ENCODE measurements around the gene TOGARAM2.

Gene TOGARAM2

DNA sequence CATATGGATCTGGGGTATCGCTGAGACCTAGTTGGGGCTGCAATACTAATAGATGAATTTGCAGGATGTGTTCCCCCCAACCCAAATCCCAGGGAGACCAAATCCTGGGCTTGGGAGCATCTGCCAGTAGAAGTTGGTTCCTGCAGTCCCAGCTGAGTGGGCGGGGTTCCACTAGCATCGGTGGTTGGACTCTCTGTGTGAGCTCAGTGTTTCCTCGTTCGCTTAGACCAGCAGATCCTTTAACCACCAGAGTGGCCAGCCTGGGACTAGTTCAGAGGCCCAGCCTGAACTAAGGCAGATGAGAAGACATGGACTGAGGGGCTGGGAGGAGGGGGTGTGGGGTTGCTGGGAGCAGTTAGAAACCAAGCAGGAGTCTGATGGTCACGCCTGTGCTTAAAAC, 52.6 kb downstream of the TOGARAM2 start:
- DNase-seq (ENCODE audit: extremely low spot score) = no peak
- no peak for TF ChIP-seq NFRKB (IDR thresholded peaks at IDR 0.05)
- TF ChIP-seq CTBP1 (IDR thresholded peaks at IDR 0.05; ENCODE audit: borderline replicate concordance) = no peak
- no peak for TF ChIP-seq SP1 (IDR thresholded peaks at IDR 0.05)
- TF ChIP-seq HDGF (IDR thresholded peaks at IDR 0.05; ENCODE audit: borderline replicate concordance) = no peak
- TF ChIP-seq ARNT (IDR thresholded peaks at IDR 0.05) = no peak
- no peak for TF ChIP-seq TARDBP (IDR thresholded peaks at IDR 0.05)
- TF ChIP-seq LEF1 (IDR thresholded peaks at IDR 0.05; ENCODE audit: borderline replicate concordance) = no peak
- ChIA-PET CTCF (no interaction called here), POLR2A (no interaction called here)

DNA sequence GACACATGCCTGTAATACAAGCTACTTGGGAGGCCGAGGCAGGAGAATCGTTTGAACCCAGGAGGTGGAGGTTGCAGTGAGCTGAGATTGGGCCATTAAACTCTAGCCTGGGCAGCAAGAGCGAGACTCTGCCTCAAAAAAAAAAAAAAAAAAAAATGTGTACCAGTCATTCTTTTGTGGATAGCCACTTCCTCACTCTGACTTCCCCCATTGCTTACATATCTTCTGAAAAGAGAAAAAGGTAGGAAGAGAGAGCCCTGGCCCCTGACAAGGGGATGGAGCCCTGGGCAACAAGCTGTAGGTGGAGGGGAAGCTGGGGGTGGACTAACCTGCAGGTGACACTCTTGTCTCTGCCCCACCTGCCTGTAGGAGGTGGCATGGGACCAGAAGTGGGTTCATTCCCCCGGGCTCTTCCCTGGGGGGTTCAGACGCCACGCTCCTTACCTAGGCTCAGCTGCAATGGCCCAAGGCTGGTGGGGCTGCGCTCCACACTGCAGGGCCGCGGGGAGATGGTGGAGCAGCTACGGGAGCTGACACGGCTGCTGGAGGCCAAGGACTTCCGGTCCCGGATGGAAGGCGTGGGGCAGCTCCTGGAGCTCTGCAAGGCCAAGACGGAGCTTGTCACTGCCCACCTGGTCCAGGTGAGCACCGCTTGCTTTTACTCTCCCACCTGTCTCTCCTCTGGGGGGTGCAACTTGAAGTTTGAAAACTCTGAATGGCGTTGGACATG, 54.1 kb downstream of the TOGARAM2 start:
- POLR2A ChIA-PET = no interaction called here
- TF ChIP-seq, protein P1, sequence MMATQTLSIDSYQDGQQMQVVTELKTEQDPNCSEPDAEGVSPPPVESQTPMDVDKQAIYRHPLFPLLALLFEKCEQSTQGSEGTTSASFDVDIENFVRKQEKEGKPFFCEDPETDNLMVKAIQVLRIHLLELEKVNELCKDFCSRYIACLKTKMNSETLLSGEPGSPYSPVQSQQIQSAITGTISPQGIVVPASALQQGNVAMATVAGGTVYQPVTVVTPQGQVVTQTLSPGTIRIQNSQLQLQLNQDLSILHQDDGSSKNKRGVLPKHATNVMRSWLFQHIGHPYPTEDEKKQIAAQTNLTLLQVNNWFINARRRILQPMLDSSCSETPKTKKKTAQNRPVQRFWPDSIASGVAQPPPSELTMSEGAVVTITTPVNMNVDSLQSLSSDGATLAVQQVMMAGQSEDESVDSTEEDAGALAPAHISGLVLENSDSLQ (IDR thresholded peaks at IDR 0.05) = no peak
- no peak for TF ChIP-seq ARNT (IDR thresholded peaks at IDR 0.05)
- TF ChIP-seq ZNF384 (IDR thresholded peaks at IDR 0.05) = no peak
- no peak for TF ChIP-seq ELF4 (IDR thresholded peaks at IDR 0.05)
- no peak for TF ChIP-seq FOXA1 (IDR thresholded peaks at IDR 0.05)
- no peak for TF ChIP-seq FOXK2 (IDR thresholded peaks at IDR 0.05)
- TF ChIP-seq HDGF (IDR thresholded peaks at IDR 0.05; ENCODE audit: borderline replicate concordance) = no peak
- no peak for TF ChIP-seq SP1 (IDR thresholded peaks at IDR 0.05)
- TF ChIP-seq L3MBTL2 (conservative IDR thresholded peaks at IDR 0.05) = no peak
- TF ChIP-seq SUZ12 (IDR thresholded peaks at IDR 0.05) = no peak
- no peak for TF ChIP-seq FOXM1 (IDR thresholded peaks at IDR 0.05; ENCODE audit: borderline replicate concordance)
- no peak for TF ChIP-seq CTBP1 (IDR thresholded peaks at IDR 0.05; ENCODE audit: borderline replicate concordance)
- TF ChIP-seq TARDBP (IDR thresholded peaks at IDR 0.05) = no peak
- TF ChIP-seq LEF1 (IDR thresholded peaks at IDR 0.05; ENCODE audit: borderline replicate concordance) = no peak
- TF ChIP-seq BHLHE40 (IDR thresholded peaks at IDR 0.05; ENCODE audit: borderline replicate concordance) = no peak
- TF ChIP-seq NFRKB (IDR thresholded peaks at IDR 0.05) = no peak
- CTCF ChIA-PET = interaction anchor here (0.6 kb wide), 1 partner anchor 17 kb away, joined by 3 read pairs; no protein-coding TSS in a partner anchor
- DNase-seq (ENCODE audit: extremely low spot score) = no peak

DNA sequence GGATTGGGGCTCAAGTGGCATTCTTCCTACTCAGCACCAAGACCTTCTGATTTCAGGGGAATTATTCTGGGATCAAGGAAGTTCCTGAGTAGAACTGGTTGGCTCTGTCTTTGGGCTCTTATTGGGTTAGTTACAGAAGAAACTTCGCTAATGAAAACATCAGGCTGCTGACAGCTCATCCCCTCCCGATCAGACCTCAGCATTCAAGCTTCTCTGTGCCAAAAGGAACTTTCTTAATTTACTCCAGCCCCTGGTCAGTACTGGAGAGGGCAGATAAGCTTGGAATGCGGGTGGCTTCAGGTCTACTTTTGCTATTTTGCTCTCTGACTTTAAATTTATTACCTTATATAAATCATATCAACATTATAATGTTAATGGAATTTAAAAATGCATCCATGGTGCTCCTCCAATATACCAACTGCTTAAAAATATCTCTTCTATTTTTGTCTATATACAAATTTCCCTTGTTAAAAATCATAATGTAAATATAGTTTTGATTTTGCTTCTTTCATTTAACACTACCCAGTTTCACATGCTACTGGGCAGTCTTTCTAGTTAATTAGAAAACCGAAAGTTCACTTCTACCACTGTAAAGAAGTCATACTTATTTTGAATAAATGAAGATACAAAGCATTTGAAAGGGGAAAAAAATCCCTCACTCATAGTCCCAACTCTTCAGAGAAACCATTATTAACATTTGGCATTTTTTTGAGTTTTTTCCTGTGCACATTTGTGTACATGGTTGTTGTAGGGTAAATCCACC, 58.8 kb downstream of the TOGARAM2 start:
- CTCF ChIA-PET = no interaction called here
- DNase-seq (ENCODE audit: extremely low spot score) = no peak
- POLR2A ChIA-PET = no interaction called here
- TF ChIP-seq LEF1 (IDR thresholded peaks at IDR 0.05; ENCODE audit: borderline replicate concordance) (no peak), NFRKB (IDR thresholded peaks at IDR 0.05) (no peak), HDGF (IDR thresholded peaks at IDR 0.05; ENCODE audit: borderline replicate concordance) (no peak), FOXA1 (IDR thresholded peaks at IDR 0.05) (no peak), SUZ12 (IDR thresholded peaks at IDR 0.05) (no peak), ARNT (IDR thresholded peaks at IDR 0.05) (no peak), FOXM1 (IDR thresholded peaks at IDR 0.05; ENCODE audit: borderline replicate concordance) (no peak), ZNF384 (IDR thresholded peaks at IDR 0.05) (no peak), ELF4 (IDR thresholded peaks at IDR 0.05) (no peak)

DNA sequence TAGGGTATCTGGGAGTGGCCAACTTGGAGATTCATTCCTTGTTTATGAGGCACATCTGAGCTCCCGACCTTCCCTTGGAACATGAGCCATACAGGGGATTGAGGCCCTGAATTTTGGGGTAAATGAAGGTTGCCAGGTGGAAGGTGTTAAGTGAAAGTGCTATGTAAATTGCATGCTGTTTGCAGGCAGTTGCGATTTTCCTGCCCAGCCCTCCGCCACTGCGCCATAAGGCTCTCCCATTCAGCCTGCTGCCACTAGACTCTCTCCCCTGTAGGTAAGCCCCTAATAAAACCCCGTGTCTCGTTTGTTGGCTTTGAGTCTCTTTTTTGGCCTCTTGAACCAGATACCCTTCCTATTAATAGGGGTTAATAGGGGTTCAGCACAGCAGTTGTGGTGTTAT, 59.5 kb downstream of the TOGARAM2 start:
- POLR2A ChIA-PET = no interaction called here
- no peak for DNase-seq (ENCODE audit: extremely low spot score)
- CTCF ChIA-PET = no interaction called here
- TF ChIP-seq NFRKB (IDR thresholded peaks at IDR 0.05) (no peak), CTBP1 (IDR thresholded peaks at IDR 0.05; ENCODE audit: borderline replicate concordance) (no peak), FOXM1 (IDR thresholded peaks at IDR 0.05; ENCODE audit: borderline replicate concordance) (no peak), LEF1 (IDR thresholded peaks at IDR 0.05; ENCODE audit: borderline replicate concordance) (no peak), L3MBTL2 (conservative IDR thresholded peaks at IDR 0.05) (no peak), SUZ12 (IDR thresholded peaks at IDR 0.05) (no peak), ARNT (IDR thresholded peaks at IDR 0.05) (no peak), ELF4 (IDR thresholded peaks at IDR 0.05) (no peak), HDGF (IDR thresholded peaks at IDR 0.05; ENCODE audit: borderline replicate concordance) (no peak), SP1 (IDR thresholded peaks at IDR 0.05) (no peak), FOXK2 (IDR thresholded peaks at IDR 0.05) (no peak), BHLHE40 (IDR thresholded peaks at IDR 0.05; ENCODE audit: borderline replicate concordance) (no peak), TARDBP (IDR thresholded peaks at IDR 0.05) (no peak)

DNA sequence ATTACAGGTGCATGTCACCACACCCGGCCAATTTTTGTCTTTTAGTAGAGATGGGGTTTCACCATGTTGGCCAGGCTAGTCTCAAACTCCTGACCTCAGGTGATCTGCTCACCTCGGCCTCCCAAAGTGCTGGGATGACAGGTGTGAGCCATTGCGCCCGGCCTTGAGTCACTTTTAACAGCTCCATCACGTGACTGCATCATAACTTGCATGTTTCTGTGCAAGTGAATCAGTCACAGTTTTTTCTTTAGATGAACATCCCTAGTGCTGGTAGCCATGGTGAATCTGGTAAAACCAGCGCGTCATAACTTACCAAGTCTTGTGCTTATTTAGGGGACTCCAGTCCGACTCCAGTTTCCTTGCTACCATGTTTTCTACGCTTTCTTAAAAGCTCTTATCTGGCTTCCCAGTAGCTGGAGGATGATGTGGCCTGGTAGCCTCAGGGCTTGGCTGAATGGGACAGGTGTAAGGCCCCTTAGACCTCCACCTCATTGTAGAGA, 60.1 kb downstream of the TOGARAM2 start:
- ChIA-PET CTCF (no interaction called here), POLR2A (no interaction called here)
- TF ChIP-seq FOXK2 (IDR thresholded peaks at IDR 0.05) = no peak
- no peak for TF ChIP-seq HDGF (IDR thresholded peaks at IDR 0.05; ENCODE audit: borderline replicate concordance)
- TF ChIP-seq ELF4 (IDR thresholded peaks at IDR 0.05) = no peak
- TF ChIP-seq BHLHE40 (IDR thresholded peaks at IDR 0.05; ENCODE audit: borderline replicate concordance) = no peak
- TF ChIP-seq ARNT (IDR thresholded peaks at IDR 0.05) = no peak
- no peak for TF ChIP-seq SUZ12 (IDR thresholded peaks at IDR 0.05)
- no peak for TF ChIP-seq FOXA1 (IDR thresholded peaks at IDR 0.05)
- TF ChIP-seq SP1 (IDR thresholded peaks at IDR 0.05) = no peak
- TF ChIP-seq FOXM1 (IDR thresholded peaks at IDR 0.05; ENCODE audit: borderline replicate concordance) = no peak
- TF ChIP-seq, protein P1 (IDR thresholded peaks at IDR 0.05) = no peak
- no peak for TF ChIP-seq NFRKB (IDR thresholded peaks at IDR 0.05)
- no peak for TF ChIP-seq CTBP1 (IDR thresholded peaks at IDR 0.05; ENCODE audit: borderline replicate concordance)
- TF ChIP-seq TARDBP (IDR thresholded peaks at IDR 0.05) = no peak
- no peak for TF ChIP-seq ZNF384 (IDR thresholded peaks at IDR 0.05)
- no peak for TF ChIP-seq L3MBTL2 (conservative IDR thresholded peaks at IDR 0.05)
- no peak for DNase-seq (ENCODE audit: extremely low spot score)

DNA sequence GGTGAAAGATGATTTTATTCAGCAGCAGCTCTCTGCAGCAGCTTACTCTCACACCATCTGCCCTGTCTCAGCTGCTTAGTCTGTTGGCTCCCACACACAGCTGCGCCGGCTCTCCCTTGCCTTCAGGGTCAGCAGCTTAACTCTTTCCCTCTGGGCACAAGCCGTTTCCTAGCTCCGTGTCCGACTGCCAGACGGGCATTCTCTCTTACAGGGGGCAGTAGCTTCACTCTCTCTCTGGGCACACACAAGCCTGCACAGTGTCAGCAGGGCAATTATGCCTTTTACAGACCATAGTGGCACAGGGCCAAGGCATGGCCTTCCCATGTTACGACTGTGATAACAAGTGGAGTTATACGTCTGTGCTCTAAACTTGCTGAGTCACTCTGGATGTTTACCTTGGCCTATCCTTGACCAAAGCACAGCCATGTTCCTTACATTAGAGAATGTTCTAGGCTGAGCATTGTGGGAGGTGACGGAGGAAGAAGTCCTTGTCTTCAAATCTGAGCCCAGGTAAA, 61.5 kb downstream of the TOGARAM2 start:
- no peak for DNase-seq (ENCODE audit: extremely low spot score)
- CTCF ChIA-PET = no interaction called here
- POLR2A ChIA-PET = no interaction called here
- TF ChIP-seq FOXM1 (IDR thresholded peaks at IDR 0.05; ENCODE audit: borderline replicate concordance) (no peak), ARNT (IDR thresholded peaks at IDR 0.05) (no peak), TARDBP (IDR thresholded peaks at IDR 0.05) (no peak), ELF4 (IDR thresholded peaks at IDR 0.05) (no peak), SUZ12 (IDR thresholded peaks at IDR 0.05) (no peak), CTBP1 (IDR thresholded peaks at IDR 0.05; ENCODE audit: borderline replicate concordance) (no peak), HDGF (IDR thresholded peaks at IDR 0.05; ENCODE audit: borderline replicate concordance) (no peak), SP1 (IDR thresholded peaks at IDR 0.05) (no peak), LEF1 (IDR thresholded peaks at IDR 0.05; ENCODE audit: borderline replicate concordance) (no peak), BHLHE40 (IDR thresholded peaks at IDR 0.05; ENCODE audit: borderline replicate concordance) (no peak), FOXA1 (IDR thresholded peaks at IDR 0.05) (no peak), ZNF384 (IDR thresholded peaks at IDR 0.05) (no peak), L3MBTL2 (conservative IDR thresholded peaks at IDR 0.05) (no peak), FOXK2 (IDR thresholded peaks at IDR 0.05) (no peak), NFRKB (IDR thresholded peaks at IDR 0.05) (no peak)
- TF ChIP-seq, protein P1 (IDR thresholded peaks at IDR 0.05) = no peak

Measured in HEK293T (cell line).